Activated CD4-positive, alpha-beta T cell treated with anti-CD3 and anti-CD28 coated beads, Interleukin-2, amount 50 U/mL, for 4 hours (primary cell): ENCODE measurements around the gene SMNDC1.

Source experiments
- DNase-seq, 2 experiments: peaks; one replicate each; pipeline ENCODE4 v3.0.0-alpha.2; 2020

SMNDC1 gene

DNA sequence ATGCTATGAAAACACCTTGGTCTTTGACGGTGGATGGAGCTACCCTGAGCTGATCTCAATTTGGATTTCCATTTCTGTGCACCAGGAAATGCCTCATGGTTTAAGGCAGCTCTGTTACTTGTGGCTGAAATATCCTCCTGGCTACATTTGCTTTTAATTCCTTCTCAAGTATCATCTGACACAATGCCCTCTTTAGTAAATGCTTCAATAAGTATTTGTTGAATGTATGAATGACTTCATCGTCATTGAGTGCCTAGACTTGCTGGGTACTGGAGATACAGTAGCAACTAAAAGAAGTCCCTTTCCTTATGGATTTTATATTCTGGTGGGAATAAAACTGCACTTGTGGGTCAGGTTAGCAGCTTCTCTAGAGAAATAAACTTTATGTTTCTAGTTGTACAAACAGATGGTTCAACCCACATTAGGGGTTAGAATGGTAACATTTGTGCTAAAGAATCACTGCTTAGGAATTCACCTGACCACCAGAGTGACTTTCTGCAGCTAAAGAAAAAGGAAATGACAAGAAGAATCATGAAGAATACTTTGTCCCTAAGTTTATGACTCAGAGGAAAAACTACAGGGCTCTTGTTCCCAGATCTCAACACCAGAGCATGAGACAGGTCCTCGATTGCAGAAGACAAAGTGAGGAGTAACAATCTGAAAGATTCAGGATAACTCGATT, 21.8 kb upstream of the SMNDC1 start:
- no peak for DNase-seq

DNA sequence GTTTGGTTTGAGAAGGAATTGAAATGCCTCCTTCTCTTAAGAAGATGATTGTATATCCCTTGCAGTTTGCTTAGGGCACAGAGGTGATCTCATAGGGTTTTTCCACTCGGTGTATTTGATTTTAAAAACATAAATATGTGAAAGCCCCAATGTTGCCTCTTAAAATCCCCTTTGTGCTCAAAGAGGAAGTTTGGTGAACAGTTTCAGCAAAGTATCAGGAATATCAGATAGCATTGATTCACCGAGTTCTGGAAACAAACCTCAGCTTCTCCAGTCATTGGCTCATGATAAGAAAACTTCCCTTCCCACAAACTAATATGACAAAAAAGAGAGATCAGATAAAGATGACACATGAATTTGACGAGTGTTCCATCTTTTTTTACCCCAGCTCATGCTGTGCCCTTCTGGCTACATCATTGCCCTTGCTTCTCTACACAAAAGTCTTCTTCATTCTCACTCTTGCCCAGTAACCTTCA, 20.1 kb upstream of the SMNDC1 start:
- no peak for DNase-seq

DNA sequence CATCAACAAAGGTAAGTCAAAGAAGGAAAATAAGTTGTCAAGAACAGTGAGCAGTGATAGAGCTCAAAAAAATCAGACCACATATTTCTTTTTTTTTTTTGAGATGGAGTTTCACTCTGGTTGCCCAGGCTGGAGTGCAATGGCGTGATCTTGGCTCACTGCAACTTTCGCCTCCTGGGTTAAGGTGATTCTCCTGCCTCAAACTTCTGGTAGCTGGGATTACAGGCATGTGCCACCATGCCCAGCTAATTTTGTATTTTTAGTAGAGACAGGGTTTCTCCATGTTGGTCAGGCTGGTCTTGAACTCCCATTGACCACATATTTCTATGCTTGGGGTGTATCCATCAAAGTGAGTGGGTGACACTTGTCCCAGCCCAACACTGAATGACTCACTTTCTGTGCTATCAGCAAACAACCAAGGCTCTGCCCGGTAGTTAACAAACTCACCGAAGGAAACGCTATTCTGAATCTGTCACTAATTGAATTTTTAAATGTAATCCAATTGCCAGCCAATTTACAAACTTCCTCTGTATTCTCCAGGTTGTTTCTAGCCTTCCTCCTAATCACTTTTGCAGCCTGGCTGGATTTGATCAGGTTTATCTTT, 19.6 kb upstream of the SMNDC1 start:
- DNase-seq = no peak

DNA sequence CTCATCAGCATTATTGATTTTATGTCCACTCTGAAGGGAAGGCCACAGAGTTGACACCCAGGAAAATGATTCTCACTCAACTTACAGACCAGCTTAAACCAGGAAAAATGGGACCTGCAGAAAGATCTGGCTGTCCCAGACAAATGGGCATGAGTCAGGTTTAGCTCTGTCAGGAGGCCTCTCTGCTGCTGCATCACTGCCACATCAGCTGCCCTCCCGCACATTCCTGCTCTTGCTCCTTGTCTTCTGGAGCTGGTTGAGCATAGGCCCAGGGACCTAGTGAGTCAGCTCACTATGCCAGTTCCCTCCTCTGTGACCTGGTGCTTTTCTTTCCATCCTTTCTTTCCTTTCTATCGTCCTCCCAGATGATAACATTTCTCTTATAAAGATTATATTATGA, 18.8 kb upstream of the SMNDC1 start:
- DNase-seq = no peak

DNA sequence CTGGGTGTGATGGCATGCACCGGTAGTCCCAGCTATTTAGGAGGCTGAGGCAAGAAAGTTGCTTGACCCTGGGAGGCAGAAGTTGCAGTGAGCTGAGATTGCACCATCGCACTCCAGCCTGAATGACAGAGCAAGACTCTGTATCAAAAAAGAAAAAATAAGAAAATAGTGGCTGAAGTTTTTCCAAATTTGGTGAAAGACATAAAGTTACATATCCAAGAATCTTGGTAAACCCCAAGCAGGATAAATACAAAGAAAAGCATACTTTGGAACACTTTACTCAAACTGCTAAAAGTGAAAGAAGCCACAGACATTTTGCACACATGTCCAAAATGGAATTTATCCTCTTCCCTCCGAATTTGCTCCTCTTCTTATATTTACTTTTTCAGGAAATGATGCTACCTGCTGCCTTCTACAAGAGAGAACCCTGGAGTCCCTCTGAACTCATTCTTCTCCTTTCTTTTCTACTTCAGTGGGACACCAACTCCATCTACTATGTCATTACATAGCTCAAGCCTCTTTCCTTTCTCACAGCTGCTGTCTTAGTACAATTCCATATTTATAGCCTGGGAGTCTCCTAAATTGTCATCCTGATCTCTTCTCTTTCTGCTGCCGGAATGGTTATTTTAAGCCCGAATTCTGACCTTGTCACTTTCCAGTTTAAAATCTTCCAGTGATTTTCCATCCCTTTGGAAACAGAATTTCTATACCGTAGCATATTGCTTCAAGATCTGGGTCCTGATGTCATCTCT, 17.3 kb upstream of the SMNDC1 start:
- no peak for DNase-seq

DNA sequence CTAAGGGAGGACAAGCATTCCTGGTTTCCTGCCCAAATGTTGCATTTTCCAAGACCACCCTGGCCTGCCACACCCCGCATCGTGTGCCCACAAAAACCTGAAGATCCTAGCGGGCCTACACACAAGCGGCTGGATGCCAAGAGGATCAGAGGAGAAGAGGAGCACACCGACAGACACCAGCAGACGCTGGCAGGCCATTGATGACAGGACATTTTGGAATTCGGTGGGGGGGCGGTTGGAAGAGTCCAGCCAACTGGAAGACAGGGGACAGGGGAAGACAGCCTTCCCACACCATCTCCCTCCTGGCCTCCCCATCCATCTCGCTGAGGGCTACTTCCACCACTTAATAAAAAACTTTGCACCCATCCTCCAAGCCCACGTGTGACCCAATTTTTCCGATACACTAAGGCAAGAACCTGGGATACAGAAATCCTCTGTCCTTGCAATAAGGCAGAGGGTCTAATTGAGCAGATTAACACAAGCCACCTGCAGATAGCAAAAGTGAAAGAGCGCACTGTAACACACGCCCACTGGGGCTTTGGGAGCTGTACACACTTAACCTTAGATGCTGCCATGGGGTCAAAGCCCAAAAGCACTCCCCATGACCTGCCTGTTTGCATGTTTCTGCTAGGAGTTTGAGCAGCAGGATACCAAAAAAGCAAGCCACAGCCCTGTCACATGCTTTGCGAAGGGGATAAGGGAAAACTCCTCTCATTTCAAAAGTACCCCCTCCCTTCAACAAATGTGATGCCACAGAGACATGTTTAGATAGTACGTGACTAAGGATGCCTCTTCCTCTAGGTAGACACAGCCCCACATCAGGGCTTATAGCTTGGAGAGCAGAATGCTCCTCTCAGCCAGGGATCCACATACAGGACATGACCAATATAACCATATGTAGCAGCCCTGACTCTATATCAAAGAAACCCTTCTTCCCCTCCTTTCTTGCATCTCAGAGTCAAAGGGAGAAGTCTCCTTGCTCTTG, 13.4 kb upstream of the SMNDC1 start:
- no peak for DNase-seq

DNA sequence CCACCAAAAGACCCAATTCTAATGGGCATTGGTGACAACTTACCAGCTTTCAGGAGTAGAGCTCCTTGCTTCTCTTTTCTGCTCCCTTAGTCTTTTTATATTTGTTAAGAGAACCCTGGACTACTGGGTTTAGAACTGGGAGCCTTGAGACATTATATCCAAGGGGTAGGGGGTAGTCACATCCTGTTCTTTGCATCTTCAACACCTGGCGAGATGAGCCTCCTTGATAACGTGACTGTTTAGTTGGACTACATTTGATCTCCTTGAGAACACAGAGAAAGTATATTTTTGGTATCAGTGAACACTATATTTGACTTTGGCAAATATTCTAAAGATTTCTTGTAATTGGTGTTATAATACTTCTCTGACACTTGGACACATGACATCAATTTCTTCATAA, 9.0 kb upstream of the SMNDC1 start:
- no peak for DNase-seq

DNA sequence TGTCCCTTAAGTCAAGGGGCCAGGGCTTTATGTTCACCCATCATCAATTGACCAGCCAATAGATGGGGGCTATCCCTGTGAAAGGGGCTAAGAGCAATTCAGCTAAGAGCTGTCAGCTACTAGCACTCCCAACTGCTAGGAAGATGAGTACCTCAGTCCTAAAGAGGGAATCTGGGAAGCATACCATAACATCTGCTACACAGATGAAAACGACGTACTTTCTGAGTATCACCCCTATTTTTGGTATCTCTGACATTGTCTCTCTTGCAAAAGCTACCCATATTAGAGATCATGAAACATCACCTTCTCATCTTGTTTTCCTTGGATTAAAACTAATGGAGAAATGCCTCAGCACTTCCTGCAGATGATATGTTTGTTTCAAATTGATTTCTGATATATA, 7.5 kb upstream of the SMNDC1 start:
- DNase-seq = no peak

DNA sequence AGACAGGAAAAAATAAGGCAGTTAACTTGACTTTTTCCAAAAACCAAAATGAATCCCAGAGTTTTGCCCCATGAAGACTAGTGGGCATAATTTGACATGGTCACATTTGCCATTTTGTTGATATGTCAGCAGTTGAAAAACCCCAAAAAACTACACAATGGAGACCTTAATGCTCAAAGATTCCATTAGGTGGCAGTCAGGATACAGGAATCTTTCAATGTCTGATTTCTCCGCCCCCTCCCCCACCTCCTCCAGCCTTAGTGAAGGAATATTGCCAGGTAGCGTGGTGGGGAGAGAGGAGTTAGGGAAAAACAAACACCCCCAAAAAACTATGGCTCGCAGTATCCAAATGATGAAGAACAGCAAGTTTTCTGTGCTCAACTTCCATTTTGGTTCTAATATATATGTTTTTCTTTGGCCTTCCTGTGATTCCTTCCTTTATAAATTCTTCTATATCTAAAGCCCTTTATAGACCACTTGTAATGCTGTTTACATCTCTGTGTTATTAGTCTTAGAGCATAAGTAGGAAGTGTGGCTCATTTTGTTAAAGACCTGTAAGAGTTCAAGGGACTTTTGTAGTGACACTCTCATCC, 6.7 kb upstream of the SMNDC1 start:
- peak; percentile 34 to 41 for DNase-seq

DNA sequence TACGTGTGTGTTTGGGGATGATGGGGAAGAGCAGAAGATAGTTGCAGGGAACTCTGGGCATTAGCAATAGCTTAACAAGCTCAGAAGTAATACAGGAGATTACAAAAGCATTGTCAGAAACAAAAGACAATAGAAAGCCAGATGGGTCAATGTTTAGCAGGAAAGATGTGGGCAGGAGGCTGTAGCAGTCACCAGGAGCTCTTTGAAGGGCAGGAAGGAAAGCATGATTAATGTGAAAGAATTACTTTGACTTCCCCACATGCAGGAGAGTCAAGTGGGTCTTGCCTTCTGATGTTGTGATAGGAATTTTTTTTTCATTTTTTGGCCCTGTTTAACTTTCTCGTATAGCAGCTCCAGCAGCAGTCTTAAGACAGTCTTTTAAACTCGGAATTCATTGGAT, 6.0 kb upstream of the SMNDC1 start:
- no peak for DNase-seq

DNA sequence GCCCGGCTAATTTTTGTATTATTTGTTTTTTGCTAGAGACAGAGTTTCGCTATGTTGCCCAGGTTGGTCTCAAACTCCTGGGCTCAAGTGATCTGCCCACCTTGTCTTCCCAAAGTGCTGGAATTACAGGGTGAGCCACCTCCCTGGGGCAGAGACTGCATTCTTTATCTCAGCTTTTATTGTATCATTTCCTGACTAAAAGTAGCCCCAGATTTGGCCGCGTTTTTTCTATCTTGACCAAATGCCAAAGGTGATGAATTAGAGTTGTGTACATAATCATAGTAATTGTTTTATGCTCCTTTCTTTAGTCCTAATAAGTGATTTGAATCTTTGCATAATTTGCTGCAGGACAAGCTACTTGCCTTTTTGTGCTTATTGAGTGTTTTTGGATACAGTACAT, 3.1 kb upstream of the SMNDC1 start:
- no peak for DNase-seq

DNA sequence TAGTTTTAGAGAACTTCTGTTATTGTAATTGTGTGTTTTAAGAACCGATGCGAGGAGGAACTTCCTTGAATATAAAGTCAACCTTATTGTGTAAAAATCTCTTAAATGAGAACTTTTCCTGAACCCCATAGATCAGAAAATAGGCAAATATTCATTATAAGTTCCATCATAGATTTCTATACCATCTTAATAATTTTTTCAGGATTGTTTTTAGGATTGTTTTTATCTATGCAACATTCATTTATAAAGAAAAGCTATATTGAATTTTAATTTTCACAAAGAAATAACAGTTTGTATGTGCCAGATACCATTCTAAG, 1.7 kb upstream of the SMNDC1 start:
- DNase-seq = no peak

DNA sequence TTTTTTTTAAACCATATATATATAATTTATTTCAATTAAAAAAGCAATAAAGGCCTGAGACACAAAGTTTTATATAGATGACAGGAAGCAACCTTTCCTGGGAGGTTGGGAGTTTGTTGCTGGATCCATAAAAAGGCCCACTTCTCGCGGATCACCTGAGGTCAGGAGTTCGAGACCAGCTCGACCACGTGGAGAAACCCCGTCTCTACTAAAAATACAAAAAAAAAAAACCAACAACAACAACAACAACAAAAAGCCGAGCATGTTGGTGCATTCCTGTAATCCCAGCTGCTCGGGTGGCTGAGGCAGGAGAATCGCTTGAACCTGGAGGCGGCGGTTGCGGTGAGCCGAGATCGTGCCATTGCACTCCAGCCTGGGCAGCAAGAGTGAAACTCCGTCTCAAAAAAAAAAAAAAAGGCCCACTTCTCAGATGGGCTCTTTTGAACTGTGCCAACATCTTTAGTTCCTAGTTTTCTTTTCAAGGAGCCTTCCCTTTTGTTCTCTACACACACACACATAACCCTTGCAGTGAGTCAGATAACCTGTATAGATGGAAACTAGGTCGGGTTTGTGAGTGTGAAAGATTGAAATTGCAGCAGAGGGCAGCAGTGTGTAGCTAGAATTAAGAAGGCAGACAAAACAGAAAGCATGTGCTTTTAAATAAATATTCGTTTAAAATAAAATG, 1.2 kb upstream of the SMNDC1 start:
- peak; percentile 38 to 39 for DNase-seq

DNA sequence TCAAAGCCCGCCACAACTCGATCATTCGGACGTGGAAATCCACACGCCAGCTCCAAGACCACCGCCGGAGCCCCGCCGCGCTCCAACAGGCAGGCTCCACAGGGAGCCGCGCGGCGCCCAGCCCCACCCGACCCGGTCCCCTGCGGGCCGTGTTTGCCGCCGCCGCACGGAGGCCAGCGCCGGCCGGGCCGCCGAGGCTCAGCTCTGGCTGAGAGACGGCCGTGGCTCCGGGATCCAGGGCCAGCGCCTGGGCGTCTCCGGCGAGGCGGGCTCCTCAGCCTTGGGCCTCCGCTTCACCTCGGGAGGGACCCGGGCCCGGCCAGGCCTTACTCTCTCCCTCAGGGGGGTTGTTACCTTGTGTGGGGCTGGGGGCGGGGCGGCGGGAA, 333 bp downstream of the SMNDC1 start:
- peak in 1 of 2 experiments; percentile 2 for DNase-seq

DNA sequence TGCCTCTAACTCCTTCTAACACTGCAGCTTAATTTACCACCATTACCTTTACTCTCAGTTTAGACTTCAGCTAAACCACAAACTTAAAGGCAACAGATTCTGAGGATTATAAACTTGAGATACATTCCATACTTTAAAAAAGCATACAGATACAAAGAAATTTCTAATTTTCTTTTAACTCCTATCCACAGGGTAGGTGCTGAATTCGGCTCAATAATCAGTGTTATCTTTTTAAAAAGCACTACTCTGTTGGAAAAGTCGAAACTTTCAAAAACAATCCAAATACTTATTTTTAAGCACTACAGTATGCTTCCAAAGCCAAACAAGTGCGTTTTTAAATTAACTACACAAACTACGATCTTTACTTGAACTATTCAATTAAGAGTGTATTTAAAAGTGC, 1.0 kb downstream of the SMNDC1 start:
- no peak for DNase-seq

DNA sequence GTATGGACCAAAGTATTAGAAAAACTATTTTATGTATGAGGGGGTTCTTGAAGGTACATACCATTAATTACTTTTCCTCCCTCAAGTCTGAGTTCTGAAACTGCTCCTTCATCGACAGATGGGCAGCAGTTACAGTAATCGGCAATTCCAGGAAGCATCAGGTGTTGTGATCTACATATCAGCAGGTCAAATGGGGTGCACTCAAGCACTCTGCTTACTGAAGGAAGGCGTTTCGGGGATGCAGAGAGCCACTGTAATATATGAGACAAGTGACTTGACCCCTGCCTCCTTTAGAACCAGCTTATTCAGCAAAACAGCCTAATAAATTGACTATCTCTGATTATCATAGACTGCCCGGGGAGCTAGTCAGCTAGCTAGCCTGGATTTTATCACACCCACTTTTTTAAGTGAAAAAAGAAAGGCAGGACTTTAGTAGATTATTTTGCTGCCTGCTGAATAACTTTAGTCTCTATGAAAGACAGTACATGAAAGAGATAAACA, 4.2 kb downstream of the SMNDC1 start:
- no peak for DNase-seq

DNA sequence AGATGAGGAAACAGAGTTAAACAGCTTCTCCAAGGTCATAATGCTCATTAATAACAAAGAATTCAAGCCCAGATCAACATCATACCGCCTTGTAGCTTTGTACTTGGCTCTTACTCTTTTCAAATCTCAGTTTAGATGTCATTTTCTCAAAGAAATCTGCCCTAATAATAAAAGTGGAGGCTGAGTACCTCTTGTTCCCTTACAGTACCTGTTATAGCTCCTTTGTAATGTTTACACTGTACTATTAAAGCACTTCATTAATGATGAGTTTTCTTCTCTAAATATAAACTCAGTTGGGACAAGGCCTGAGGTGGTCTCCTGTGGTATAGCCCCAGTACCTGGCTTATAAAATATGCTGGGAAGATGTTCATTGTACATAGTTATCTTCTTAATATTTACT, 7.8 kb downstream of the SMNDC1 start:
- no peak for DNase-seq

DNA sequence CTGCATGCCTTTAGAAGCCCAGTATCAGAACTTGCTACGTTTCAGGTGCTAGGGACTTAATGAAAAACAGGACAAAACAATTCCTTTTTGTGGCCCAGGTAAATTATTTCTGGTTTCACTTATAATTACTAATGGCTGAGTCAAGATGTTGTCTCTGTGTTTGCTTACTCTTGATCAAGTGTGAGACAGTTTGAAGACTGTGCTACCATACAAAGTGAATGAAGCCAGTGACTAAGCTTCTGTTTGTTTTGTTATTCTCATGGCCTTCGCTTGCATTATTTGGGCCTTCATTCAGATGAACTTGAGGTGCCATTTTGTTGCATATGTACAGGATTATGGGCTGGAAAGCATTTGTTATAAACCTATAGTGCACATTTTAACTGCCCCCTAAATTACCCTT, 17.9 kb downstream of the SMNDC1 start:
- no peak for DNase-seq

DNA sequence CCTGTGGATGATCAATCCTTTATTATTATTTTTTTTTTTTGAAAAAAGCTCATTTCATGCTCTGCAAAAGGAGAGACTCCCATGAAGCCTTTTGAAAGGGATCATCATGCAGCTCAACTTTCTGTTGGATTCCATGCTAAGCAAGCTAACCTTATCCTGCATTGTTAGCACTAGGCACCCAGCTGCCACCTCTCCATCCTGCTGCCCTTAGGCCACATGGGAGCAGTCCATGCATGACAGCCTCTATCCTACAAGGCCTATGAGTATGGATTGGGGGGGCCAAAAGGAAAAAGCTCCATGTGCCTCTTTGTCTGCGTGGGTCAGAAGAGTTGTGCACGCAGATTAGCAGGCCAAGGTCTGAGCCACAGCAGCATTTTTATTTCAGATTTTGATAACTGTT, 19.2 kb downstream of the SMNDC1 start:
- DNase-seq = no peak

DNA sequence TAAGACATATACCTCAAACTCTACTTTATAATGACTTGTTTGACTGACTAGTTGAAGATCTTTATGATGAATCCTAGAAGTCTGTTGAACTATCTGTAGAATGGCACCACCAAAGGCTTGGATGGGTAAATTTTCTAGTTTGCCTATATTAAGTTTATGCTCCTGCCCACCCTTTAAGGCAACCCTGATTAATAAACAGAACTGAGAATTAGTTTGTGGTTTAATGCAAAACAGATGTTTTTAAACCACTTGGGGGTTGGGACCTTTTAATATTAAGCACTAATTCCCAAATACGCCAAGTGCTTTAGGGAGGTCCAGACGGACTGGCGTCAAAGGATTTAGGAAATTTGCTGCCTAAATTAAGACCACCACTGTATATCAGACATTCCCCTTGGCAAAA, 20.5 kb downstream of the SMNDC1 start:
- no peak for DNase-seq

DNA sequence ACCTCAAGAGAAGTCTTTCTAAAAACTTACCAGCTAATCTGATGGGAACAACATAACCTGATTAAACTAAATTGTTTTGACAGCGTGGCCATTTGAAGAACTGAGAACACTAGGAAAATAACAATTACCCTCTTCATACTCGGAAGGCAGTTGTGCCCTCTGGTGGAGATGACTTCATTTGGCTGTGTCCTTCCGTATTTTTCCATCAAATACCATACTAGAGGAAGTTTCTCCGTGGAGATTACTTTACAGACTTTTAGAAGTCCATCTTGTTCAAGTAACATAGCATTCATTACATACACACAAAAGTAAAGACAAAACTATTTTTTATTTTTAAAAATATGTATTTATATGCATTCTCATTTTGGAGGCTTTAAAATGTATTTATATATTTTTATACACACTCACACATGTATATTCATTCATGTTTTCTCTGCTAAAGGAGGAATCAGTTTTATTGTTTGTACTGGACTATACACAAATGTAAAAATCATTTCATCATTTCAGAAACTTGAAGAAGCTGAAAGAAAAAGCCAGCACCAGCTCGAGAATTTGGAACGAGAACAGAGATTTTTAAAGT, 25.2 kb downstream of the SMNDC1 start:
- DNase-seq = peak; percentile 43 to 49
